ENCODE measurements around the gene ENHO.

DNA sequence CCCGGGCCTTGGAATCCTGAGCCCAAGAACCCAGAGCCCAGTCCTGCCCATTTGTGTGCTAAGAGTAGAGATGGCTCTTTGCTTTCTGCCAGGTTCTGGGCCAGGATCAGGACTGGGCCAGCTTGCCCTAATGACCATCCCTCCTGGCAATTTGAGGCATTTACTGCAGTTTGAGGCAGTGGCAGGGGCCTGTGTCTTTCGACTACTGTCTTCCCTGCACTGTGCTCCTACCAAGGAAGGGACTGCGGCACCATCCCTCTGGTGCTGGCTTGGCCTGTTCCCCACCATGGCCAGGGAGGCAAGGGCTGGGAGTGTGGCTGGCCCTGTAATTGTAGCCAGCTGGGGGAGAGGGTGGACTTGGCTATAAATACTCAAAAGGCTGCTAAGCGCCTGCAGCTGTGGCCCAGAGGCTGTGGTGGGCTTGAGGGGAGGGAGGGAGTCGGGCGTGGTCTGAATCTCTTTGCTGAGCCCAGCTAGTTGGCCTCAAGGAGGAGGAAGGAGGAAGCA is 4.6 kb downstream of the ENHO start:
- no peak for TF ChIP-seq EZH2 (IDR thresholded peaks at IDR 0.05; ENCODE audit: insufficient read depth, poor library complexity, severe bottlenecking)
- no peak for TF ChIP-seq EZH2phosphoT487 (IDR thresholded peaks at IDR 0.05; ENCODE audit: insufficient read depth, low read depth)

All from GM23248 (cell line).